ENCODE measurements around the gene ZBTB20. TPM values are rescaled to one million over a fixed set of nuclear protein-coding genes. Genes with fewer than 3 reads are reported as not detected.

Gene ZBTB20
- total and polyA plus RNA-seq, 8 donors = 0.15 to 149 (median 38.5) TPM

GRCh38 chr3:114498539-114499370 lies 648.3 kb downstream of the ZBTB20 start:
- 79 to 91% (median 86%) methylated on average over 8 of the region's 8 CpGs for WGBS, 5 donors
- DNase-seq = peak in 1 of 2 donors; percentile 69

GRCh38 chr3:114496874-114497273 lies 650.2 kb downstream of the ZBTB20 start:
- no peak for DNase-seq
- H3K4me1 ChIP-seq = peaks cover 0 to 23% (median 6%) of the 10 kb centered on the region in 4 donors
- intact Hi-C loops (cut with DNase I; ENCODE audit: low total_unique reads) = no loop called here
- no peaks in the 10 kb centered on the region for H3K27me3 ChIP-seq
- no peak overlapping the region for H3K4me3 ChIP-seq
- H3K27ac ChIP-seq = peak overlapping the region in 1 of 5 donors; percentile 53
- TF ChIP-seq POLR2A (IDR thresholded peaks at IDR 0.05) (no peak), EP300 (IDR thresholded peaks at IDR 0.05) (no peak), POLR2AphosphoS5 (IDR thresholded peaks at IDR 0.05) (peak in 1 of 3 donors; percentile 21), CTCF (IDR thresholded peaks at IDR 0.05) (no peak)
- no peaks in the 10 kb centered on the region for H3K9me3 ChIP-seq
- whole genome bisulfite sequencing, 5 donors = 81 to 97% (median 86%) methylated on average over 2 of the region's 2 CpGs
- H3K36me3 ChIP-seq = no peaks in the 10 kb centered on the region

More at GRCh38 chr3:114498539-114499370, 648.3 kb downstream of the ZBTB20 start:
- no peak for TF ChIP-seq CTCF (IDR thresholded peaks at IDR 0.05)
- no peak for TF ChIP-seq POLR2A (IDR thresholded peaks at IDR 0.05)
- no peak for TF ChIP-seq POLR2AphosphoS5 (IDR thresholded peaks at IDR 0.05)
- TF ChIP-seq EP300 (IDR thresholded peaks at IDR 0.05) = no peak
- Histone ChIP-seq H3K27ac (no peak overlapping the region), H3K9me3 (no peaks in the 10 kb centered on the region), H3K27me3 (no peaks in the 10 kb centered on the region), H3K4me3 (no peak overlapping the region), H3K4me1 (peaks cover 0 to 23% (median 6%) of the 10 kb centered on the region in 4 donors), H3K36me3 (no peaks in the 10 kb centered on the region)
- intact Hi-C loops (cut with DNase I; ENCODE audit: low total_unique reads) = no loop called here

GRCh38 chr3:114496466-114496865 lies 650.6 kb downstream of the ZBTB20 start:
- WGBS, 5 donors = 85 to 96% (median 94%) methylated on average over 3 of the region's 3 CpGs
- TF ChIP-seq CTCF (IDR thresholded peaks at IDR 0.05) (no peak), POLR2A (IDR thresholded peaks at IDR 0.05) (no peak), EP300 (IDR thresholded peaks at IDR 0.05) (no peak), POLR2AphosphoS5 (IDR thresholded peaks at IDR 0.05) (no peak)
- Histone ChIP-seq H3K4me3 (no peak overlapping the region), H3K27me3 (no peaks in the 10 kb centered on the region), H3K4me1 (peaks cover 0 to 23% (median 6%) of the 10 kb centered on the region in 4 donors), H3K27ac (peak overlapping the region in 1 of 5 donors; percentile 53), H3K36me3 (no peaks in the 10 kb centered on the region), H3K9me3 (no peaks in the 10 kb centered on the region)
- no peak for DNase-seq
- intact Hi-C loops (cut with DNase I; ENCODE audit: low total_unique reads) = no loop called here

- peak overlapping the region in 1 of 5 donors; percentile 53 for H3K27ac ChIP-seq
- TF ChIP-seq POLR2AphosphoS5 (IDR thresholded peaks at IDR 0.05) (peak in 1 of 3 donors; percentile 12), EP300 (IDR thresholded peaks at IDR 0.05) (no peak)
- DNase-seq = no peak
- 75 to 85% (median 80%) methylated on average over 1 of the region's 1 CpG for whole genome bisulfite sequencing, 5 donors
- no peaks in the 10 kb centered on the region for H3K36me3 ChIP-seq
- H3K9me3 ChIP-seq = no peaks in the 10 kb centered on the region
- no peak overlapping the region for H3K4me3 ChIP-seq
- no peaks in the 10 kb centered on the region for H3K27me3 ChIP-seq
- intact Hi-C loops (cut with DNase I; ENCODE audit: low total_unique reads) = no loop called here
- H3K4me1 ChIP-seq = peaks cover 0 to 23% (median 6%) of the 10 kb centered on the region in 4 donors
Observed at GRCh38 chr3:114496021-114496434, 651.1 kb downstream of the ZBTB20 start.

Measured in stomach (tissue), 9 donors.